Daoy (cell line): ENCODE data around the gene PEX14. TPM values are rescaled to one million over a fixed set of nuclear protein-coding genes. Genes with fewer than 3 reads are reported as not detected.

Experiments used
- DNase-seq: peaks from one replicate; pipeline ENCODE4 v3.0.0-alpha.2; 2015; ENCODE audit warnings: low read depth
- total RNA-seq: library from RNA; depleted of rRNA; stranded (reverse); fragments of >200 nt; shearing (Covaris generic); gene quantifications from 2 replicates; pipeline ENCODE4 v1.2.3, GENCODE V29; 2014

Gene PEX14
- total RNA-seq, 1 experiment from 2014 or later = 22.6 TPM

DNA sequence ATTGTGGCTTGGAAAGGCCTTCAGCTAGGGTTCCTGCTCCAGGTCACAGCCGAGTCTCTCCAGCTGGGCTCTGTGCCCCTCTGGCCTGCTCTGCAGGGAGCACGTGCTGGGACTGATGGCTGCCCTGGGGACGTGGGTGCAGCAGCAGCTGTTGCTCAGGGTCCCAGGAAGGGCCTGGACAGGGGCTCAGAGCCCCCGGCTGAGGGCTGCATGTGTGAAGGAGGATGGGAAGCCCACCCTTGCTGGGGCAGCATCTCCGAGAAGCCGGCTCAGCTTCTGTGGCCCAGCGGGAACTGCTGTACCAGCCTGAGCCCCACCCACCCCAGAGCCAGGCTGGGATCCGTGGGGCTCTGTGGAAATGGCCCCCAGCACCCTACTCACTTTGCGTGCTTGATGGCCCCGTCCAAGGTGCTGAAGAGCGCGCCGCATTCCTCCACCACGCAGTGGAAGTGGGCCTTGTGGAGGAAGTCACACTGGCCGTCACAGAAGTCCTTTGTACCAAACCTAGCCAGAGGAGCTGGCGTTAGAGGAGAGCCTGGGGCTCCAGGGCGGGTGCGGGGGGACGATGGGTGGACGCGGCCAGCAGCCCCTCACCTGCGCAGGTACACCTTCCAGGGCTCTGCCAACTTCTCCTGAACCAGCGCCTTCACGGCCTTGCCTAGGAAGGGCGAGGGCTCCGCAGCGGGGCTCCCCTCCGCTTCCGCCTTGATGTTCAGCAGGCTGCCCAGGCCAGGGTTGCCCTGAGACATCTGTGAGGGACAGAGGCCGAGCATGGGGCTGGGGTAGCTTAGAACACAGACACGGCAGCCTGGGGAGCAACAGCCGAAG, 174.2 kb downstream of the PEX14 start:
- no peak for DNase-seq

GRCh38 chr1:10649517-10650201, 174.9 kb downstream of the PEX14 start:
- DNase-seq = no peak

DNA sequence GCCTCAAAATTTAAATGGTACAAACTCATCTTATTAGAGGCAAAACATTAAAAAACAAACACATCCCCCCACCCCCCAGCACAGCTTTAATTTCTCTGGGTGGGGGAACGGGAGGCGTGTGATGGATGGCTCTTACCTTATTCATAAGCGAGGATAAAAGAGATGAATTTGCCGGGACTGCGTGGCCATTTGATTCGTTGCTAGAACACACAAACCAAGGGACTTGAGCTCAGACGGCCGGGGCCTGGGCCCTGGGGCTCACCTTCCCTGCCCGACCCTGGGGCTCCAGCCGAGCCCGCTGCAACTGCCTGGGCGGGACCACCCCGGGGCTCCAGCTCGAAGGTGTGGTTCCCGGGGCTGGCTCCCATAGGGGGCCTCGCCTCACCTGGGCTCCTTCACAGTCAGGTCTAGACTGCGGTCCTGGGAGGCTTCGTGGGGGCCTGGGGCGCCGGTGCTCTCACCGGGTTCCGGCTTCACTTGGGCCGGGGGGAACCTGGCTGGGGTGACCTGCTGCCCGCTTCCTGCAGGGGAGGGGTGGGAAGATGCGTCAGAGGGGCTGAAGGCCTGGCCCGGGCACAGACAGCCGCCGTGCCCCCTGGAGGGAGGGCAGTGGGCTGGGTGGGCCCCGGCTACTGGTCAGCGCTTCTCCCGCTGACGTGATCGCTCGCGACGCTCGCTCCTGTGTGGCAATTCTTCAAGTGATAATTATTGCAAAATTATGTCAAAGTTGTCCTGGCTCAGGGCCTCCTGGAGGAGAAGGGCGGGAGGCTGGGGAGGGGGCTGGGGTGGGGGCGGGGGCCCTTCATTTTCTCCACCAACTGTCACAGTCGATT, 176.0 kb downstream of the PEX14 start:
- DNase-seq = no peak

DNA sequence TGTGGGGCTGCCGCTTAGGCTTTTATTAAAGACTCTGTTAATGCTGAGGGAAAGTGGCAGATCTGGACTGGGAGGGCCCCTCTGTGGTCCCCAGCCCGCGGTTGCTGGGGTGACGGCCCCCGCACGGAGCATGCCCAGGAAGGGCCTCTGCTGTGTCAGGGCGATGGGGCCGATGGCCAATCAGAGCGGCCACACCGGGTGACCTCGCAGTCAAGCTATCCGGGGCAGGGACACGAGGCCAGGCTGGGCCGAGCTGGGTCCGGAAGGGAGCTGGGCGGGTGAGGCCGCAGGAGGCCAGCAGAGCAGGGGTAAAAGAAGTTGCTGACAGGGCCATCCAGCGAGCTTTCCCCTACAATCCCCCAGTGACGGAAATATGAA, 176.6 kb downstream of the PEX14 start:
- peak; percentile 30 for DNase-seq

- DNase-seq = no peak
These were observed 177.0 kb downstream of the PEX14 start for GRCh38 chr1:10651793-10652192.

GRCh38 chr1:10652626-10653025, 177.9 kb downstream of the PEX14 start:
- no peak for DNase-seq

GRCh38 chr1:10653370-10654125, 178.8 kb downstream of the PEX14 start:
- DNase-seq = no peak

- DNase-seq = no peak
These were observed 180.3 kb downstream of the PEX14 start for GRCh38 chr1:10655002-10655401.

GRCh38 chr1:10656431-10656830, 181.7 kb downstream of the PEX14 start:
- DNase-seq = no peak

DNA sequence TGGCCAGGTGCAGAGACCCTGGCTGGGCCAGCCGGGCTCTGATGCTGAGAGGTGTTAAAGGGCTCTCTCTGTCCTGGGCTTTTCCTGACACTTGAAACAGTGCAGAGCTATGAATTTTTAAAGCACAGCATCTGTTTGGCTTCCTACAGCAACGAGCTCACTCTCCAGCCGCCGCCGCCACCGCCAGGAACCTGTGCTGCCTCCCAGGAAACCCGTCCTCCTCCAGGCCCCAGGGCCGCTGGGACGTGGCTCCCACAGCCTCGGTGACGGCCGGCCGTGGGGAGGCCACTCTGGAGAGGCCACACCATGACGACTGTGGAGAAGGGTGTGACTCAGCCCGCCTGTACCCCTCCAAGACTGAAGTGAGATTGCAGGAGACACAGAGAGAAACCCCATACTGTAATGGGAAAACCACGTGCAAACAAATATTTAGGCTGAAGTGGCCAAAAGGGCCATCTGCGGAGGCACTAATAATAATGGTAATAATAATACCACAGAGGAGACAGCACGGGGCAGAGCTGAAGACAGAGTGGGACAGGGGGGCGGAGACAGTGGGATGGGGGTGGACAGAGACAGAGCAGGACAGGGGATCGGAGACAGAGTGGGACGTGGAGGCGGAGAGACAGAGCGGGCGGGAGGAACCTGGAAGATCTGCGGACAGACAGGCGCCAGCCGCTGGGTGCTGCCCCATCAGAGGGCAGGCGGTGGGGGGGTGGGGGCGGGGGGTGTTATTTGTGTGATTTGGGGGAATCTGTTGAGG, 182.5 kb downstream of the PEX14 start:
- DNase-seq = no peak

DNA sequence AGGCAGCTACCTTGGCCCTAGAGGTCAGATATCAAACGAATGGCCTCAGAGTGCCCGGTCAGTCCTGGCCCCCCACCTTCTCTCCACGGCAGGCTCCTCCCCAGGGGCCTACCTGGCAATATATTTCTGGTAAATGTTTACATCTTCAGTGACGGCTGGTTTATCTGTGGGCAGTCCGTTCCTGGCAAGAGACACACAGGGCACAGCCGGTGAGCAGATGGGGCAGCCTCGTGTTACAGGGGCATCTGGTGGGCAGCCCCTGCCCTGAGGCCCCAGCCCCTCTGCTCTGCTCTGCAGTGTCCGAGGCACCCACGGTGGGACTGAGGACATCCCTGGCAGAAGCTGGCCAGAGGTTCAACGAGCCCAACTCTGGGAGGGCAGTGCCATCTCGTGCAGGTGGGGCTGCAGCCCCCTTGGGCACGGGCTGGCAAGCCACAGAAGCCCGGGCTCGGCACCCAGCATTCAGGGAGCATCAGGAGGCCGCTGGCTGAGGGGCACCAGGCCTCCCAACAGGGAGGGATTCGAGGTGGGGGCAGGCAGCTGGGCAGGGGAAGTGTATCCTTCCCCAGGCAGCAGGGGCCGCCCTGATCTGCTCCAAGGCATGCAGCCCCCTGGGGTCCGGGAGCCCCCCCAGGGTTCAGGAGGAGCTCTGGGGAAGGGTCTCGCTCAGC, 183.8 kb downstream of the PEX14 start:
- DNase-seq = no peak

DNA sequence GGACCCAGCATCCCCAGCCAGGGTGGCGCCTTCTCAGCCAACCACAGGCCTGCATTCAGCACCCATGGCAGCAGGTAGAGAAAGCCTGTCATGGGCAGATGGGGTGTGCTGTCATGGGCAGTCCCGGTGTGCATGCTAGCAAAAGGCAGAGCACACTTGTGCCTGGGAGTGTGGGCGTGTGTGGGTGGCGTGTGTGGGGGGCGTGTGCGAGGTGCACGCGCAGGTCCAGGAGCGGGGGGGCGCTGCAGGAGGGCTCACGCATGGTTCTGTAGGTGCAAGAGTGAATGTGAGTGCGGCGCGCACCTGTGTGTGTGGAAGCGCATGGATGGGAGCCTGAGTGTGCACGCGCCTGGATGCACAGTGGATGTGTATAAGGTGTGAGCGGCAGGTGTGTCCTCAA, 184.5 kb downstream of the PEX14 start:
- no peak for DNase-seq

- no peak for DNase-seq
These were observed 185.1 kb downstream of the PEX14 start for GRCh38 chr1:10659646-10660540.

DNA sequence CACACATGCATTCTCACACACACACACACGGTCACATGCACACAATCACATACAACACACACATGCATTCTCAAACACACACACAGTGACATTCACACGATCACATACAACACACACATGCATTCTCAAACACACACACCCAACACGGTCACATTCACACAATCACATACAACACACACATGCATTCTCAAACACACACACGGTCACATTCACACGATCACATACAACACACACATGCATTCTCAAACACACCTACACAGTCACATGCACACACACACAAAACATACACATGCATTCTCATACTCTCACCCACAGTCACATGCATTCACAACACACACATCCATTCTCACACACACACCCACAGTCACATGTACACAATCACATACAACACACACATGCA, 186.7 kb downstream of the PEX14 start:
- no peak for DNase-seq

DNA sequence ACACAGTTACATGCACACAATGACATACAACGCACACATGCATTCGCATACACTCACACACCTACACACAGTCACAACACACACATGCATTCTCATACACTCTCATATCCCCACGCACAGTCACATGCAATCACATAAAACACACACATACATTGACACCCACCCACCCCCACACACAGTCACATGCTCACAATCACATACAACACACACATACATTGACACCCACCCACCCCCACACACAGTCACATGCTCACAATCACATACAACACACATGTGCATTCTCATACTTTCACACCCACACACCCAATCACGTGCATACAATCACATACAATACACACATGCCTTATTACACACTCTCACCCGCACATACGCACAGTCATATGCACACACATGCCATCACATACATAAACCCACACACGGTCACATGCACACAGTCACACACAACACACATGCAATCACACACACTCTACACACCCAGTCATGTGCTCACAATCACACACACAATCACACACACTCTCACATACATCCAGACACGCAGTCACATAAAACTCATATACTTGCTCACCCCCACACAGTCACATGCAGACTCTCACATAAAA, 187.4 kb downstream of the PEX14 start:
- no peak for DNase-seq

DNA sequence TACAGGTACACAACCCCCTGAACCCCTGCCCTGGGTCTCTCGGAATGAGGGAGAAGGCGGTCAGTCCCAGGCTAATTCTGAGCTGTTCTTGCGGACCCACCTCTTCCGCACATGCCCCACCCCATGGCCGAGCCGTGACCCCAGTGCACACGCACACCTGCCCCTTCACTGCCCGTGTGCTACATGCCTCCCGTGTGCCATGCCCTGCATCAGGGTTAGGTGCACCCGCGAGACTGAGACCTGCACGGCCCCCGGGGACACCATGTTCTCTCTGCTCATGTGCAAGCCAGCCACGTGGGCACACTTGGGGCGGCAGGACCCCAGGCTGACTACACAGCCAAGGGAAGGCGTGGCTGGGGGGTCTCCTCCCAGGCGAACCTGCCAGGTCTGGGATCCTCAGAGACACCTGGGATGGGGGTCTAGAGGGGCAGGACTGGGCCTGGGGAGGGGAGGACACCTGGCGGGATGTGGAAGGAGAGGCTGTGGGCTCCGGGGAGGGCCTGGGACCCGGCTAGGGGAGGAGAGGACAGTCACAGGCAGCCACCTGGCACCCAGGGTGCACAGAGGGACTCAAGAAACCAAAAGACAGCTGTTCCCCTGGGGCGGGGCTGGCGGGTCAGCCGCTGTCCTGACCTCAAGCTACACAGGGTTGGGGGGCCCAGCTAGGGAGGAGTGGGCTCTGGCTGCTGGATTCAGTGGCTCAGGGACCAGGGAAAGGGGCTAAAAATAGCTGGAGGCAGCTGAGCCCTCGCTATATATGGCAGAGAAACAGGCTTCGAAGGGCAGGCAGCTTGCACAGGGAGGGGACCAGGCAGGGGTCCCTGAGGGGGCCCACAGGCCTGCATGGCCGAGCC, 188.3 kb downstream of the PEX14 start:
- DNase-seq = no peak

DNA sequence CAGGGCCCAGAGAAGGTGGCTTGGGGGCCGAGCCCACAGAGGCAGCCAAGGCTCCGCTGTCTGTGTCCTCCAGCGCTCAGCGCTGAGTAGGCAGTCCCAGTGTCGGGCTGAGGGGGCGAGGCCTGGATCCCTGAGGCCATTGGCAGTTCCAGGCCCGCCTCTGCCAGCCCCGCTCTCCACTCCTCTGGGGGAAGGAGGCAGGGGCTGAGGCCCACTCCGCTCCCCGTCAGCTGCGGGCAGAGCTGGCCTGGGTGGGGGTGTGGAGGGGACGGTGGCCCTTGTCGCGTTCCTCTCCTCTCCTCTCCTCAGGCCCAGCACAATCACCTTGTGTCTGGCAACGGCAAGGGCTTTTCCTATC, 188.9 kb downstream of the PEX14 start:
- no peak for DNase-seq

- DNase-seq = no peak
These were observed 189.5 kb downstream of the PEX14 start for GRCh38 chr1:10664251-10664650.
